ENCODE results near the gene SPPL3.

The SPPL3 gene

GRCh38 chr12:120920178-120920577, 16.0 kb upstream of the SPPL3 start:
- no peak for DNase-seq (ENCODE audit: low read depth)
- no peak for TF ChIP-seq CTCF (IDR thresholded peaks at IDR 0.05; ENCODE audit: low read length, missing control alignments)
- no peak overlapping the region for H3K4me3 ChIP-seq (replicated peaks; ENCODE audit: low read depth, low read length)

- TF ChIP-seq CTCF (IDR thresholded peaks at IDR 0.05; ENCODE audit: low read length, missing control alignments): no peak
- H3K4me3 ChIP-seq (replicated peaks; ENCODE audit: low read depth, low read length): no peak overlapping the region
- no peak for DNase-seq (ENCODE audit: low read depth)
Measured at GRCh38 chr12:120917748-120918147, 13.6 kb upstream of the SPPL3 start.

GRCh38 chr12:120916561-120916960, 12.4 kb upstream of the SPPL3 start:
- H3K4me3 ChIP-seq (replicated peaks; ENCODE audit: low read depth, low read length): no peak overlapping the region
- DNase-seq (ENCODE audit: low read depth): no peak
- no peak for TF ChIP-seq CTCF (IDR thresholded peaks at IDR 0.05; ENCODE audit: low read length, missing control alignments)

- TF ChIP-seq CTCF (IDR thresholded peaks at IDR 0.05; ENCODE audit: low read length, missing control alignments): no peak
- DNase-seq (ENCODE audit: low read depth): no peak
- no peak overlapping the region for H3K4me3 ChIP-seq (replicated peaks; ENCODE audit: low read depth, low read length)
Measured at GRCh38 chr12:120914794-120915193, 10.6 kb upstream of the SPPL3 start.

- no peak for TF ChIP-seq CTCF (IDR thresholded peaks at IDR 0.05; ENCODE audit: low read length, missing control alignments)
- DNase-seq (ENCODE audit: low read depth): no peak
- no peak overlapping the region for H3K4me3 ChIP-seq (replicated peaks; ENCODE audit: low read depth, low read length)
Measured at GRCh38 chr12:120909633-120910298, 5.6 kb upstream of the SPPL3 start.

GRCh38 chr12:120905856-120906384, 1.8 kb upstream of the SPPL3 start:
- H3K4me3 ChIP-seq (replicated peaks; ENCODE audit: low read depth, low read length): no peak overlapping the region
- no peak for DNase-seq (ENCODE audit: low read depth)
- no peak for TF ChIP-seq CTCF (IDR thresholded peaks at IDR 0.05; ENCODE audit: low read length, missing control alignments)

Data from fibroblast of pulmonary artery (primary cell).